Ovary (tissue), 3 donors: ENCODE results near the gene GRIK4.

Experiments
- EP300 ChIP-seq: sonication (generic); formaldehyde crosslinking; IDR thresholded peaks from one replicate; pipeline ENCODE4 v1.6.1; 2017; ENCODE audit warnings: antibody characterized with exemption
- TF ChIP-seq, protein P1 (sequence below), 3 donors: fragments of 450-650 bp in 2 of 3; fragments of 200-600 bp in 1 of 3; IDR thresholded peaks; one replicate each; pipeline versions ENCODE4 v1.5.1 to v1.8.0; 2016 to 2022; ENCODE audit warnings: antibody characterized with exemption in 3 of 3, mild to moderate bottlenecking in 1 of 3
- donor health status: DM: no; HTN: no; CAD: no.

GRCh38 chr11:120797143-120797542 lies 285.6 kb downstream of the GRIK4 start:
- TF ChIP-seq, protein P1, sequence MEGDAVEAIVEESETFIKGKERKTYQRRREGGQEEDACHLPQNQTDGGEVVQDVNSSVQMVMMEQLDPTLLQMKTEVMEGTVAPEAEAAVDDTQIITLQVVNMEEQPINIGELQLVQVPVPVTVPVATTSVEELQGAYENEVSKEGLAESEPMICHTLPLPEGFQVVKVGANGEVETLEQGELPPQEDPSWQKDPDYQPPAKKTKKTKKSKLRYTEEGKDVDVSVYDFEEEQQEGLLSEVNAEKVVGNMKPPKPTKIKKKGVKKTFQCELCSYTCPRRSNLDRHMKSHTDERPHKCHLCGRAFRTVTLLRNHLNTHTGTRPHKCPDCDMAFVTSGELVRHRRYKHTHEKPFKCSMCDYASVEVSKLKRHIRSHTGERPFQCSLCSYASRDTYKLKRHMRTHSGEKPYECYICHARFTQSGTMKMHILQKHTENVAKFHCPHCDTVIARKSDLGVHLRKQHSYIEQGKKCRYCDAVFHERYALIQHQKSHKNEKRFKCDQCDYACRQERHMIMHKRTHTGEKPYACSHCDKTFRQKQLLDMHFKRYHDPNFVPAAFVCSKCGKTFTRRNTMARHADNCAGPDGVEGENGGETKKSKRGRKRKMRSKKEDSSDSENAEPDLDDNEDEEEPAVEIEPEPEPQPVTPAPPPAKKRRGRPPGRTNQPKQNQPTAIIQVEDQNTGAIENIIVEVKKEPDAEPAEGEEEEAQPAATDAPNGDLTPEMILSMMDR (IDR thresholded peaks at IDR 0.05), result no peak
- no peak for TF ChIP-seq EP300
